ENCODE data around the gene LCN2. TPM values are rescaled to one million over a fixed set of nuclear protein-coding genes. Genes with fewer than 3 reads are reported as not detected.

Gene LCN2
- total and polyA plus RNA-seq, 9 of the 15 experiments (the other 6 are each of a cell fraction or from before 2014, with no cell fraction given), result 0.10 to 1.2 (median 0.44) TPM; not detected in 1

- TF ChIP-seq TFAP4 (CRISPR knock-in tag; IDR thresholded peaks at IDR 0.05; ENCODE audit: borderline replicate concordance) (no peak), POLR2B (IDR thresholded peaks at IDR 0.05; ENCODE audit: low read depth, partially characterized antibody) (no peak), STAT6 (CRISPR knock-in tag; IDR thresholded peaks at IDR 0.05) (no peak), ZNF449 (CRISPR knock-in tag; IDR thresholded peaks at IDR 0.05) (no peak), PHF8 (IDR thresholded peaks at IDR 0.05; ENCODE audit: borderline replicate concordance, low read length) (no peak), NCOR1 (IDR thresholded peaks at IDR 0.05) (no peak), RAD51 (IDR thresholded peaks at IDR 0.05; ENCODE audit: borderline replicate concordance, low read depth) (no peak), ZBTB11 (CRISPR knock-in tag; IDR thresholded peaks at IDR 0.05) (no peak), HDAC2 (IDR thresholded peaks at IDR 0.05) (0 out of 2 replicates have a peak, but pooled peaks have one; percentile 16), FOXJ2 (tag; IDR thresholded peaks at IDR 0.05) (no peak), ZNF668 (CRISPR knock-in tag; IDR thresholded peaks at IDR 0.05) (0 out of 2 replicates have a peak, but pooled peaks have one; percentile 39), ZKSCAN1 (IDR thresholded peaks at IDR 0.05; ENCODE audit: low read depth, low read length) (0 out of 2 replicates have a peak, but pooled peaks have one; percentile 4), NBN (IDR thresholded peaks at IDR 0.05; ENCODE audit: low read depth) (no peak), MLX (CRISPR knock-in tag; conservative IDR thresholded peaks at IDR 0.05) (peak in 1 of 2 experiments; percentile 7; a peak in 1 of 4 replicates), ETV5 (CRISPR knock-in tag; IDR thresholded peaks at IDR 0.05; ENCODE audit: low read depth) (no peak), SMAD3 (CRISPR knock-in tag; conservative IDR thresholded peaks at IDR 0.05) (no peak), RBM22 (IDR thresholded peaks at IDR 0.05; ENCODE audit: low read depth, low read length, poor library complexity, severe bottlenecking) (no peak)
Measured at GRCh38 chr9:128149951-128150593, 819 bp downstream of the LCN2 start (continued).
